H9 (cell line): ENCODE results near the gene IKZF1. TPM values are rescaled to one million over a fixed set of nuclear protein-coding genes. Genes with fewer than 3 reads are reported as not detected.

Experiments used
- DNase-seq: peaks from one replicate; pipeline ENCODE4 v3.0.0-alpha.2; 2017
- H2AFZ ChIP-seq: one replicate; pipeline ENCODE4 v1.6.1; 2013; ENCODE audit warnings: mild to moderate bottlenecking, low read length, control low read depth, moderate library complexity
- H2AK5ac ChIP-seq: 2 replicates; pipeline ENCODE4 v1.6.1; 2013; ENCODE audit warnings: low read length, control low read depth, mixed read lengths; ENCODE audit not compliant: insufficient read length
- H2BK120ac ChIP-seq: one replicate; pipeline ENCODE4 v1.6.1; 2013; ENCODE audit warnings: low read depth, mild to moderate bottlenecking, low read length, control low read depth, inconsistent platforms; ENCODE audit not compliant: poor library complexity, severe bottlenecking
- H2BK12ac ChIP-seq: 2 replicates; pipeline ENCODE4 v1.6.1; 2013; ENCODE audit warnings: low read length, control low read depth, mixed read lengths, low read depth; ENCODE audit not compliant: insufficient read length
- H2BK15ac ChIP-seq: 2 replicates; pipeline ENCODE4 v1.6.1; 2013; ENCODE audit warnings: low read depth, low read length, control low read depth
- H2BK20ac ChIP-seq: one replicate; pipeline ENCODE4 v1.6.1; 2013; ENCODE audit warnings: low read depth, mild to moderate bottlenecking, low read length, control low read depth, inconsistent platforms; ENCODE audit not compliant: poor library complexity, severe bottlenecking
- H2BK5ac ChIP-seq: 2 replicates; pipeline ENCODE4 v1.6.1; 2013; ENCODE audit warnings: low read length, control low read depth, mixed read lengths; ENCODE audit not compliant: insufficient read length
- H3K14ac ChIP-seq: 2 replicates; pipeline ENCODE4 v1.6.1; 2013; ENCODE audit warnings: low read length, control low read depth; ENCODE audit not compliant: insufficient read depth
- H3K18ac ChIP-seq: 2 replicates; pipeline ENCODE4 v1.6.1; 2013; ENCODE audit warnings: low read depth, mild to moderate bottlenecking, mixed read lengths, low read length, control low read depth; ENCODE audit not compliant: insufficient read length
- H3K23ac ChIP-seq: 2 replicates; pipeline ENCODE4 v1.6.1; 2013; ENCODE audit warnings: low read length, control low read depth, mixed read lengths, low read depth; ENCODE audit not compliant: insufficient read length
- H3K23me2 ChIP-seq: 2 replicates; pipeline ENCODE4 v1.6.1; 2013; ENCODE audit warnings: low read depth, mild to moderate bottlenecking, mixed read lengths, low read length, control low read depth; ENCODE audit not compliant: insufficient read length, poor library complexity, severe bottlenecking
- H3K27ac ChIP-seq: 2 replicates; pipeline ENCODE4 v1.5.1; 2013; ENCODE audit warnings: low read length, control low read depth, mixed read lengths, low read depth; ENCODE audit not compliant: insufficient read length
- H3K27me3 ChIP-seq: 2 replicates; pipeline ENCODE4 v1.6.1; 2013; ENCODE audit warnings: low read length, control low read depth, inconsistent platforms; ENCODE audit not compliant: insufficient read depth
- H3K4ac ChIP-seq: 2 replicates; pipeline ENCODE4 v1.6.1; 2013; ENCODE audit warnings: low read depth, mild to moderate bottlenecking, control low read depth, inconsistent platforms, low read length, moderate library complexity
- H3K4me1 ChIP-seq: 2 replicates; pipeline ENCODE4 v1.6.1; 2013; ENCODE audit warnings: low read length, control low read depth, inconsistent platforms; ENCODE audit not compliant: insufficient read depth
- H3K4me2 ChIP-seq: 2 replicates; pipeline ENCODE4 v1.6.1; 2013; ENCODE audit warnings: low read length, control low read depth, mixed read lengths; ENCODE audit not compliant: insufficient read length, insufficient read depth
- H3K56ac ChIP-seq: 2 replicates; pipeline ENCODE4 v1.6.1; 2013; ENCODE audit warnings: low read depth, mild to moderate bottlenecking, mixed read lengths, low read length, control low read depth; ENCODE audit not compliant: insufficient read length
- H3K79me1 ChIP-seq: 2 replicates; pipeline ENCODE4 v1.6.1; 2013; ENCODE audit warnings: low read depth, mild to moderate bottlenecking, moderate library complexity, low read length, control low read depth, inconsistent platforms; ENCODE audit not compliant: insufficient read depth, poor library complexity, severe bottlenecking
- H3K79me2 ChIP-seq: 2 replicates; pipeline ENCODE4 v1.6.1; 2013; ENCODE audit warnings: low read length, control low read depth, inconsistent platforms; ENCODE audit not compliant: insufficient read depth
- H3K9ac ChIP-seq: 2 replicates; pipeline ENCODE4 v1.6.1; 2013; ENCODE audit warnings: low read length, control low read depth, mixed read lengths; ENCODE audit not compliant: insufficient read length; ENCODE audit errors: extremely low read depth
- H3K9me3 ChIP-seq: one replicate; pipeline ENCODE4 v1.6.1; 2013; ENCODE audit warnings: low read depth, low read length, inconsistent platforms; ENCODE audit not compliant: control insufficient read depth
- H3T11ph ChIP-seq: one replicate; pipeline ENCODE4 v1.6.1; 2013; ENCODE audit warnings: mild to moderate bottlenecking, low read length, control low read depth, inconsistent platforms
- H4K20me1 ChIP-seq: one replicate; pipeline ENCODE4 v1.6.1; 2013; ENCODE audit not compliant: control insufficient read depth, insufficient read length, insufficient read depth
- H4K5ac ChIP-seq: 2 replicates; pipeline ENCODE4 v1.6.1; 2013; ENCODE audit warnings: low read depth, mild to moderate bottlenecking, mixed read lengths, low read length, control low read depth; ENCODE audit not compliant: insufficient read length
- H4K8ac ChIP-seq: replicated peaks from 2 replicates; pipeline ENCODE4 v1.6.1; 2013; ENCODE audit warnings: low read length, control low read depth, mixed read lengths, low read depth; ENCODE audit not compliant: insufficient read length
- H4K91ac ChIP-seq: 2 replicates; pipeline ENCODE4 v1.6.1; 2013; ENCODE audit warnings: low read depth, mild to moderate bottlenecking, moderate library complexity, mixed read lengths, low read length, control low read depth; ENCODE audit not compliant: insufficient read length
- H3K27ac Mint-ChIP-seq, 3 experiments: 2 replicates in 2 of 3; 3 replicates in 1 of 3; pipeline ENCODE4 v1.8.0; 2020 to 2021; ENCODE audit warnings: mixed read lengths in 3 of 3, mild to moderate bottlenecking in 1 of 3, moderate library complexity in 1 of 3
- H3K27me3 Mint-ChIP-seq: 2 replicates; pipeline ENCODE4 v1.8.0; 2021; ENCODE audit warnings: low read depth, mild to moderate bottlenecking, moderate library complexity, mixed read lengths
- H3K36me3 Mint-ChIP-seq, 3 experiments: 2 replicates in 2 of 3; 3 replicates in 1 of 3; pipeline ENCODE4 v1.8.0; 2020 to 2021; ENCODE audit warnings: low read depth in 3 of 3, mixed read lengths in 3 of 3; ENCODE audit not compliant: insufficient read depth in 1 of 3
- H3K4me1 Mint-ChIP-seq, 2 experiments: 2 replicates each; pipeline ENCODE4 v1.8.0; 2020; ENCODE audit warnings: mixed read lengths in 2 of 2
- H3K4me3 Mint-ChIP-seq, 2 experiments: 2 replicates in 1 of 2; 3 replicates in 1 of 2; pipeline ENCODE4 v1.8.0; 2020 to 2021; ENCODE audit warnings: mild to moderate bottlenecking in 2 of 2, mixed read lengths in 2 of 2, moderate library complexity in 1 of 2
- H3K9me3 Mint-ChIP-seq, 2 experiments: 2 replicates in 1 of 2; 3 replicates in 1 of 2; pipeline ENCODE4 v1.8.0; 2020; ENCODE audit warnings: mild to moderate bottlenecking in 2 of 2, mixed read lengths in 2 of 2, moderate library complexity in 1 of 2
- WGBS: extraction: QIAGEN DNeasy Blood & Tissue Kit; methylation state at CpG from one replicate; pipeline ENCODE4 v1.1.7; 2013; ENCODE audit warnings: missing lambda C conversion rate, low lambda C conversion rate, mixed read lengths; ENCODE audit not compliant: insufficient read length; ENCODE audit errors: extremely low coverage; 5-methylcytosine and 5-hydroxymethylcytosine counted together
- total RNA-seq: library from RNA; stranded (reverse); gene quantifications from 2 replicates; pipeline ENCODE4 v1.2.1, GENCODE V29; 2021
- TF ChIP-seq, protein P1 (sequence below): fragments of 200-600 bp; sonication (generic); conservative IDR thresholded peaks from 3 replicates; pipeline ENCODE4 v1.8.0; 2021; ENCODE audit warnings: antibody characterized with exemption, mild to moderate bottlenecking

Gene IKZF1
- total RNA-seq, 1 experiment from 2014 or later = 0.98 TPM

DNA sequence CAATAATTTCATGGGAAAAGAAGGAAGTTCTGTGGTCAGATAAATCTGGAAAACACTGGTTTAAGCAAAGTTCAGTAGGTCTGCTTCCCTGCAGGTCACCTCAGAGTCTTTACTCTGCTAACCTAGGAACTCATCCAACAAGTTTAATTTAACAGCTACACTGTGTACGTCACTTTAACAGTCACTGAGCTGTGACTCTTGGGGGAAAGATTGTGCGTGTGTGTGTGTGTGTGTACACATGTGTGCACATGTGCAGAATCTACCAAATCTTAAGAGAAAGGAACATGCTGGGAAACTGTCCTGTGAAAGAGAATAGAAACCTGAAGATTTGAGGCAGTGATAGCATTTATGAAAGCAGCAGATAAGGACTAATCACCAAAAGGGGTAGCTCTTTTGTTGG, 62.6 kb downstream of the IKZF1 start:
- TF ChIP-seq, protein P1, sequence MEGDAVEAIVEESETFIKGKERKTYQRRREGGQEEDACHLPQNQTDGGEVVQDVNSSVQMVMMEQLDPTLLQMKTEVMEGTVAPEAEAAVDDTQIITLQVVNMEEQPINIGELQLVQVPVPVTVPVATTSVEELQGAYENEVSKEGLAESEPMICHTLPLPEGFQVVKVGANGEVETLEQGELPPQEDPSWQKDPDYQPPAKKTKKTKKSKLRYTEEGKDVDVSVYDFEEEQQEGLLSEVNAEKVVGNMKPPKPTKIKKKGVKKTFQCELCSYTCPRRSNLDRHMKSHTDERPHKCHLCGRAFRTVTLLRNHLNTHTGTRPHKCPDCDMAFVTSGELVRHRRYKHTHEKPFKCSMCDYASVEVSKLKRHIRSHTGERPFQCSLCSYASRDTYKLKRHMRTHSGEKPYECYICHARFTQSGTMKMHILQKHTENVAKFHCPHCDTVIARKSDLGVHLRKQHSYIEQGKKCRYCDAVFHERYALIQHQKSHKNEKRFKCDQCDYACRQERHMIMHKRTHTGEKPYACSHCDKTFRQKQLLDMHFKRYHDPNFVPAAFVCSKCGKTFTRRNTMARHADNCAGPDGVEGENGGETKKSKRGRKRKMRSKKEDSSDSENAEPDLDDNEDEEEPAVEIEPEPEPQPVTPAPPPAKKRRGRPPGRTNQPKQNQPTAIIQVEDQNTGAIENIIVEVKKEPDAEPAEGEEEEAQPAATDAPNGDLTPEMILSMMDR = no peak

More for the DNA sequence above, 62.6 kb downstream of the IKZF1 start:
- no CpG with 5 or more reads among the region's 2 CpGs for WGBS
- Mint-ChIP-seq H3K27ac (no peak overlapping the region), H3K36me3 (no peaks in the 10 kb centered on the region), H3K9me3 (no peaks in the 10 kb centered on the region), H3K4me1 (peaks cover 7 to 8% of the 10 kb centered on the region in 2 experiments; a peak in 2 of 4 replicates), H3K27me3 (no peaks in the 10 kb centered on the region), H3K4me3 (no peak overlapping the region)
- Histone ChIP-seq H3K4me1 (no peaks in the 10 kb centered on the region), H3T11ph (no peak overlapping the region), H4K8ac (no peak overlapping the region), H3K14ac (no peak overlapping the region), H3K23me2 (no peaks in the 10 kb centered on the region), H3K23ac (no peak overlapping the region), H4K20me1 (no peaks in the 10 kb centered on the region), H4K5ac (no peak overlapping the region), H2AFZ (no peak overlapping the region), H3K79me2 (no peaks in the 10 kb centered on the region), H3K27ac (no peak overlapping the region), H3K9ac (no peak overlapping the region), H3K56ac (no peak overlapping the region), H2BK12ac (no peak overlapping the region), H3K27me3 (no peaks in the 10 kb centered on the region), H4K91ac (no peak overlapping the region), H2BK5ac (no peak overlapping the region), H3K79me1 (no peaks in the 10 kb centered on the region), H2BK15ac (no peak overlapping the region), H2AK5ac (no peak overlapping the region), H2BK20ac (no peak overlapping the region), H3K18ac (no peak overlapping the region), H3K4ac (no peak overlapping the region), H3K9me3 (no peaks in the 10 kb centered on the region), H2BK120ac (no peak overlapping the region), H3K4me2 (no peak overlapping the region)
- no peak for DNase-seq
